ENCODE measurements around the gene IQSEC1.

IQSEC1 gene

DNA sequence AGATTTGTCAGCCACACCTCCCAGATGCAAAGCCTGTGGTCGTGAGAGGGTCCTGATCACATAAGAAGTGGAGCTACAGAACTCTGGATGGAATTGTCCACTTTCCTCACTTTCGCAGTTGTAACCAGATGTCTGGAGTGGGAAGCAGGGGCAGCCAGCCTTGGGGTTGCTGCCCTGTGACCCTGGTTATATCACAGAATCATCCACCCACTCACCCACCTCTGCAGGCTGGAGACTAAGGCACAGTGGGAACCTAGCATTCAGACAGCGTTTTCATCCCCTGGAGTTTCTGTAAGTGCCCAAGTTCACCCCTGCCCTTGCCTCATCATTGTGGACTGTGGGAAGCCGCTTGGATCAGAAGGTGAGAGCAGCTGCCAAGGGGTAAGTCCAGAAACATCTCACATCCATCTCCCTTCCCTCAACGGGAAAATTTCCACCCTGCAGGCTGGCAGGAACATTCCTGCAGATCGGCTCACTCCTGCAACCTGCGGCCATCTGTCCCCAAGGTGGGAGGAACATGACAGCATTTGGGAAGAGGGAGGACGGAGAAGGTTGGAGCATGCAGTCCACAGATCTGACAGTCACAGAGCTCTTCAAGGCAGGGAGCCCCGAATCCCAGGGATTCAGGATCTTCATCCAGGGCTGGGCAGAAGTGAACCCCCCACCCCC lies 2.9 kb upstream of the IQSEC1 start:
- Histone ChIP-seq H3K27ac (ENCODE audit: low read length) (no peak overlapping the region), H3K27me3 (ENCODE audit: control insufficient read depth, insufficient read depth, low read length) (peaks cover 11% of the 10 kb centered on the region), H3K4me1 (ENCODE audit: control insufficient read depth, insufficient read depth, low read length) (peaks cover 7% of the 10 kb centered on the region), H3K9me3 (ENCODE audit: control insufficient read depth, insufficient read depth, low read length) (no peaks in the 10 kb centered on the region), H3K4me3 (ENCODE audit: low read length) (no peak overlapping the region), H3K36me3 (ENCODE audit: control insufficient read depth, insufficient read depth, low read length) (no peaks in the 10 kb centered on the region; the same call in 1 of the 2 replicates)
- no CpG with 5 or more reads among the region's 9 CpGs for WGBS (ENCODE audit: insufficient coverage, insufficient read length)
- no peak for DNase-seq (ENCODE audit: low read depth, low spot score)

- Histone ChIP-seq H3K27ac (ENCODE audit: low read length) (no peak overlapping the region), H3K27me3 (ENCODE audit: control insufficient read depth, insufficient read depth, low read length) (peaks cover 11% of the 10 kb centered on the region), H3K4me3 (ENCODE audit: low read length) (no peak overlapping the region), H3K9me3 (ENCODE audit: control insufficient read depth, insufficient read depth, low read length) (no peaks in the 10 kb centered on the region), H3K36me3 (ENCODE audit: control insufficient read depth, insufficient read depth, low read length) (no peaks in the 10 kb centered on the region; the same call in 1 of the 2 replicates), H3K4me1 (ENCODE audit: control insufficient read depth, insufficient read depth, low read length) (peaks cover 7% of the 10 kb centered on the region)
- no peak for DNase-seq (ENCODE audit: low read depth, low spot score)
- WGBS (ENCODE audit: insufficient coverage, insufficient read length), result no CpG with 5 or more reads among the region's 7 CpGs
Measured at GRCh38 chr3:13075318-13075717, 2.1 kb upstream of the IQSEC1 start.

GRCh38 chr3:13074006-13074375 lies 762 bp upstream of the IQSEC1 start:
- peaks cover 11% of the 10 kb centered on the region for H3K27me3 ChIP-seq (ENCODE audit: control insufficient read depth, insufficient read depth, low read length)
- no peak overlapping the region for H3K27ac ChIP-seq (ENCODE audit: low read length)
- DNase-seq (ENCODE audit: low read depth, low spot score), result no peak
- no peaks in the 10 kb centered on the region; the same call in 1 of the 2 replicates for H3K36me3 ChIP-seq (ENCODE audit: control insufficient read depth, insufficient read depth, low read length)
- no CpG with 5 or more reads among the region's 13 CpGs for WGBS (ENCODE audit: insufficient coverage, insufficient read length)
- H3K4me3 ChIP-seq (ENCODE audit: low read length), result no peak overlapping the region
- no peaks in the 10 kb centered on the region for H3K9me3 ChIP-seq (ENCODE audit: control insufficient read depth, insufficient read depth, low read length)
- H3K4me1 ChIP-seq (ENCODE audit: control insufficient read depth, insufficient read depth, low read length), result peaks cover 7% of the 10 kb centered on the region

- Histone ChIP-seq H3K4me3 (ENCODE audit: low read length) (peak overlapping the region; percentile 53; the same call in 1 of the 2 replicates), H3K36me3 (ENCODE audit: control insufficient read depth, insufficient read depth, low read length) (no peaks in the 10 kb centered on the region), H3K27me3 (ENCODE audit: control insufficient read depth, insufficient read depth, low read length) (peaks cover 11% of the 10 kb centered on the region), H3K27ac (ENCODE audit: low read length) (no peak overlapping the region), H3K9me3 (ENCODE audit: control insufficient read depth, insufficient read depth, low read length) (no peaks in the 10 kb centered on the region), H3K4me1 (ENCODE audit: control insufficient read depth, insufficient read depth, low read length) (peaks cover 6% of the 10 kb centered on the region)
- WGBS (ENCODE audit: insufficient coverage, insufficient read length), result no CpG with 5 or more reads among the region's 38 CpGs
- no peak for DNase-seq (ENCODE audit: low read depth, low spot score)
Measured at GRCh38 chr3:13072600-13073325, 466 bp downstream of the IQSEC1 start.

DNA sequence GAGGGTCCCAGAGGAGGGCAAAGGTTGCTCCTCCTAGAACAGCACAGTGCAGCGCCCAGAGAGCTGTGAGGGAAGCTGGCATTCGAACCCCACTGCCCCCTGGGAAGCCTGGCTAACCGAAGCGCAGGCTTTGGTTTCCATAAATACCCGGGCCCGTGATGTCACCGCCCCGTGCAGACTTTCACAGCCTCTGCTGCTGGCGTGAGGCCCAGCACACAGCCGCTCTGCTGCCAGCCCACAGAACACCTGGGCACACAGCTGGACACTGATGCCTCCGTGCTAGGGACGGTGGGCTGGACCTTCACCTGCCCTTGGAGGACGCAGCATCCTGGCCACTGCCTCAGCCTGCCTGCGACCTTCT lies 1.0 kb downstream of the IQSEC1 start:
- no peak for DNase-seq (ENCODE audit: low read depth, low spot score)
- H3K9me3 ChIP-seq (ENCODE audit: control insufficient read depth, insufficient read depth, low read length), result no peaks in the 10 kb centered on the region
- no peak overlapping the region for H3K4me3 ChIP-seq (ENCODE audit: low read length)
- H3K27ac ChIP-seq (ENCODE audit: low read length), result no peak overlapping the region
- peaks cover 11% of the 10 kb centered on the region for H3K27me3 ChIP-seq (ENCODE audit: control insufficient read depth, insufficient read depth, low read length)
- no peaks in the 10 kb centered on the region for H3K36me3 ChIP-seq (ENCODE audit: control insufficient read depth, insufficient read depth, low read length)
- WGBS (ENCODE audit: insufficient coverage, insufficient read length), result no CpG with 5 or more reads among the region's 14 CpGs
- peaks cover 6% of the 10 kb centered on the region for H3K4me1 ChIP-seq (ENCODE audit: control insufficient read depth, insufficient read depth, low read length)

GRCh38 chr3:13071695-13072094 lies 1.5 kb downstream of the IQSEC1 start:
- Histone ChIP-seq H3K27ac (ENCODE audit: low read length) (no peak overlapping the region), H3K4me1 (ENCODE audit: control insufficient read depth, insufficient read depth, low read length) (peaks cover 6% of the 10 kb centered on the region), H3K27me3 (ENCODE audit: control insufficient read depth, insufficient read depth, low read length) (peaks cover 11% of the 10 kb centered on the region), H3K36me3 (ENCODE audit: control insufficient read depth, insufficient read depth, low read length) (no peaks in the 10 kb centered on the region), H3K4me3 (ENCODE audit: low read length) (no peak overlapping the region), H3K9me3 (ENCODE audit: control insufficient read depth, insufficient read depth, low read length) (no peaks in the 10 kb centered on the region)
- no CpG with 5 or more reads among the region's 13 CpGs for WGBS (ENCODE audit: insufficient coverage, insufficient read length)
- no peak for DNase-seq (ENCODE audit: low read depth, low spot score)

DNA sequence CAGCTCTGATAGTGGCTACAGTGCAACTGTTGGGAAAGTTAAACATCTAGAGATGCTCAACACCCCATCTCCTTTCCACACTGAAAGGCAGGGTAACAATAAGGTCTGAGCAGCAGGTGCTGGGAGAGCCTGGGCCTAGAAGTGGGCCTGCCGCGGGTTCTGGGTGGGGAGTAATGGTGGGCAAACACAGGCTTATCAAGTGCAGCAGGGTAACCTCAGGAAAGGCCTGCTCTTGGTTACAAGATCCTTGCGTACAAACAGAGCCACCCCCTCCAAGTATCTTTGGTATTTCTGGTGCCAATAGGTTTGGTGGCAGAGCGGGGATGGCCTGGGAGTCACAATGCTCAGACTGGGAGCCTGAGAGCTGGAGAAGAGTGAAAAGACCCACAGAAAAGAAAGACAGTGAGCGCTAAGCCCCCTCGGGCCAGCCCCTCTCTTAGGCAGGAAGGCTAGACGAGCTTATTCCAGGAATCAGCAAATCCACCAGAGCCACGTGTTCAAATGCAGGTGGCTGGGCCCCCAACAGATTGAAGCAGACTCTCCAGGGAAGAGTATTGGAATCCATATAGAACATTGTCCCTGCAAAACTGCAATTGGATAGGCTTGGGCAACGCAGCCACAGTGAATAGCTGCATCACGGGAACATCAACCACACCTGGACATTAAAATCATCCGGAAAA lies 2.7 kb downstream of the IQSEC1 start:
- peaks cover 11% of the 10 kb centered on the region for H3K27me3 ChIP-seq (ENCODE audit: control insufficient read depth, insufficient read depth, low read length)
- no peak for DNase-seq (ENCODE audit: low read depth, low spot score)
- H3K27ac ChIP-seq (ENCODE audit: low read length), result no peak overlapping the region
- H3K36me3 ChIP-seq (ENCODE audit: control insufficient read depth, insufficient read depth, low read length), result no peaks in the 10 kb centered on the region
- no peaks in the 10 kb centered on the region for H3K9me3 ChIP-seq (ENCODE audit: control insufficient read depth, insufficient read depth, low read length)
- no peak overlapping the region for H3K4me3 ChIP-seq (ENCODE audit: low read length)
- H3K4me1 ChIP-seq (ENCODE audit: control insufficient read depth, insufficient read depth, low read length), result peaks cover 6% of the 10 kb centered on the region
- no CpG with 5 or more reads among the region's 11 CpGs for WGBS (ENCODE audit: insufficient coverage, insufficient read length)

GRCh38 chr3:13069495-13069894 lies 3.7 kb downstream of the IQSEC1 start:
- H3K9me3 ChIP-seq (ENCODE audit: control insufficient read depth, insufficient read depth, low read length), result no peaks in the 10 kb centered on the region
- H3K27ac ChIP-seq (ENCODE audit: low read length), result no peak overlapping the region
- no CpG with 5 or more reads among the region's 4 CpGs for WGBS (ENCODE audit: insufficient coverage, insufficient read length)
- no peak for DNase-seq (ENCODE audit: low read depth, low spot score)
- peaks cover 9% of the 10 kb centered on the region for H3K27me3 ChIP-seq (ENCODE audit: control insufficient read depth, insufficient read depth, low read length)
- H3K4me3 ChIP-seq (ENCODE audit: low read length), result no peak overlapping the region
- H3K36me3 ChIP-seq (ENCODE audit: control insufficient read depth, insufficient read depth, low read length), result no peaks in the 10 kb centered on the region
- peaks cover 6% of the 10 kb centered on the region for H3K4me1 ChIP-seq (ENCODE audit: control insufficient read depth, insufficient read depth, low read length)

GRCh38 chr3:13068269-13069010 lies 4.8 kb downstream of the IQSEC1 start:
- no peaks in the 10 kb centered on the region for H3K9me3 ChIP-seq (ENCODE audit: control insufficient read depth, insufficient read depth, low read length)
- no peaks in the 10 kb centered on the region; the same call in 1 of the 2 replicates for H3K27me3 ChIP-seq (ENCODE audit: control insufficient read depth, insufficient read depth, low read length)
- H3K27ac ChIP-seq (ENCODE audit: low read length), result no peak overlapping the region
- no peaks in the 10 kb centered on the region for H3K36me3 ChIP-seq (ENCODE audit: control insufficient read depth, insufficient read depth, low read length)
- DNase-seq (ENCODE audit: low read depth, low spot score), result no peak
- no peak overlapping the region for H3K4me3 ChIP-seq (ENCODE audit: low read length)
- no CpG with 5 or more reads among the region's 4 CpGs for WGBS (ENCODE audit: insufficient coverage, insufficient read length)
- peaks cover 6% of the 10 kb centered on the region for H3K4me1 ChIP-seq (ENCODE audit: control insufficient read depth, insufficient read depth, low read length)

DNA sequence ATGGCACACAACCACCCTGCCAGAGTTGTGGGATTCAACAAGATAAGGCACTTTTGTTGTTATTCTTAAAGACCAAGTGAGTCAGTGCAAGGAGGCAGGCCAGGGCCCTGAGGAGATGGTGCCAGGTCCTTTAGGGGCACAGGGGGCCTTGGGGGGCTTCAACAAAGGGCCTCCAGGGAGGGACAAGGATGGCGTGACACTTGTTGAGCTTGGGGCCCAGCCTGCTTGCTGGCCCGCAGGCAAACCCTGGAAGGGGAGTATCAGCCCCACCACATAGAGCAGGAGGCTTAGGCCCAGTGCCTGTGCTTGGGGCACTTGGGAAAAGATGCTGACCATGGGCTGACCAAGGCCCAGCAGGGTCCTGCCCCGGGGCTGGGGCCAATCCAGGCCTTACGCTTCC lies 5.5 kb downstream of the IQSEC1 start:
- no peak overlapping the region for H3K27ac ChIP-seq (ENCODE audit: low read length)
- H3K36me3 ChIP-seq (ENCODE audit: control insufficient read depth, insufficient read depth, low read length), result no peaks in the 10 kb centered on the region
- WGBS (ENCODE audit: insufficient coverage, insufficient read length), result no CpG with 5 or more reads among the region's 4 CpGs

More for the DNA sequence above, 5.5 kb downstream of the IQSEC1 start:
- no peaks in the 10 kb centered on the region for H3K9me3 ChIP-seq (ENCODE audit: control insufficient read depth, insufficient read depth, low read length)
- no peaks in the 10 kb centered on the region; the same call in 1 of the 2 replicates for H3K27me3 ChIP-seq (ENCODE audit: control insufficient read depth, insufficient read depth, low read length)
- H3K4me3 ChIP-seq (ENCODE audit: low read length), result no peak overlapping the region
- no peak for DNase-seq (ENCODE audit: low read depth, low spot score)
- H3K4me1 ChIP-seq (ENCODE audit: control insufficient read depth, insufficient read depth, low read length), result peaks cover 4% of the 10 kb centered on the region; the same call in 1 of the 2 replicates

Data from iPS DF 6.9 (cell line).